ENCODE measurements around the gene FNIP2.
"Not testable (repeated sequence)": the region's sequence is repeated elsewhere in the genome, so short reads cannot be mapped to it uniquely, and the experiment has no call there.

Gene FNIP2

DNA sequence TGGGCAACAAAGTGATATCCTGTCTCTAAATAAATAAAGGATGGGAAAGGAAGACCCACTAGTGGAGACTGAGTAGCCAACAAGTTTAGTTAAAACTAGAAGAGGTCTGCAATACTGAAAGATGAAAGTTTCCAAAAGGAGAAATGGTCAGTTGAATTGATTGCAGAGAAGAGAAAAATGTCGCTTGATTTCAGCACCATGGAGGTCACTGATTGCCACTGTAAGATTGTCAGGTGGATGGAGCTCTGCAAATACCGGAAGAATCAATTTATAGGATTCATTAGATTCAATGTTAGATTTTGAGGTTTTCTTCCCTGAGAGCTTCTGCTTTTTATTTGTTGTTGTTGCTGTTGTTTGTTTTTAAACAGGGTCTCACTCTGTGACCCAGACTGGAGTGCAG, 5.4 kb upstream of the FNIP2 start:
- DNase-seq: no peak

DNA sequence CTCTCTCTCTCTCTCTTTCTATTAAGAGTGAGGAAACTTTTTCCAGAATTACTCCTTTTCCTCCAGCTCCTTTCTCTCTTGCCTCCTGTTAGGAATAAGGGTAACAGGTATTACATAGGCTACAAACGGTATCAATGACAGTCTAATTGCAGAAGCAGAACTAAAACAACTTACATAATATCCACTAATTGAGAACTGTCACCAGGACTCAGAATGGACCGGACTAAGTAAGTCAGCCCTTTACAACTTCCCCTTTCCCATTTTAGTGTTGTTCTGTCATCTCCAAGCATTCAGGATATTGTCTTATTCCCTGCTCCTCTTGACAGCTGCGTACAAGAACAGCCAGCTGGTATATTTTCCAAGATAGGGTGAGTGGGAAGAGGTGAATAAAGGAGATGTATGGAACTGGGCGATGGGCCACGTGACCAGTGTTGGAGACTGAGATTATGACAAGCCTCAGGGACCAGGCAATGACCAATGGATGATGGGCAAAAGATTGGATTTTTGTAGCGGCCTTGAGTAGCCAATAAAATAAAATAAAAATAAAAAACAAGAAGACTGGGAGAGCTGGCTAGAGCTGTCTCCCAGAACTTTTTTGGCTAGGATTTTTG, 2.3 kb upstream of the FNIP2 start:
- DNase-seq: no peak

DNA sequence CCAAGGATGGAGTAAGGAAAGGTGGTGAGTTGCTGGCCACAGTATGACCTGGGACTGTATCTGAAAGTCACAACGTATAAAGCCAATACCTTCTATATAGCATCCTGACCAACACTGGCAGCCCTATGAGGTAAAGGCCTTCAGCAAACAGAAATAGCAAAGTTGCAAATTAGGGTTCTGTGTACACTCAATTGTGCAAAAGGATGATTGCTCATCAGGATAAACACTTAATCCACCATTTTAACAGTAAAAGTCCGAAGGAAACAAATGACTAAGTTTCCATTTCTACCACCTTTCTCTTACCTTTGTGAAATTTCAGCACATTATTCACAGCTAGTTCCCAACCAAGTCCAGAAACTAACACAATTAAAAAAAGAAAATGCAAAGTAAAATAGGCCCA, 1.4 kb upstream of the FNIP2 start:
- no peak for DNase-seq

DNA sequence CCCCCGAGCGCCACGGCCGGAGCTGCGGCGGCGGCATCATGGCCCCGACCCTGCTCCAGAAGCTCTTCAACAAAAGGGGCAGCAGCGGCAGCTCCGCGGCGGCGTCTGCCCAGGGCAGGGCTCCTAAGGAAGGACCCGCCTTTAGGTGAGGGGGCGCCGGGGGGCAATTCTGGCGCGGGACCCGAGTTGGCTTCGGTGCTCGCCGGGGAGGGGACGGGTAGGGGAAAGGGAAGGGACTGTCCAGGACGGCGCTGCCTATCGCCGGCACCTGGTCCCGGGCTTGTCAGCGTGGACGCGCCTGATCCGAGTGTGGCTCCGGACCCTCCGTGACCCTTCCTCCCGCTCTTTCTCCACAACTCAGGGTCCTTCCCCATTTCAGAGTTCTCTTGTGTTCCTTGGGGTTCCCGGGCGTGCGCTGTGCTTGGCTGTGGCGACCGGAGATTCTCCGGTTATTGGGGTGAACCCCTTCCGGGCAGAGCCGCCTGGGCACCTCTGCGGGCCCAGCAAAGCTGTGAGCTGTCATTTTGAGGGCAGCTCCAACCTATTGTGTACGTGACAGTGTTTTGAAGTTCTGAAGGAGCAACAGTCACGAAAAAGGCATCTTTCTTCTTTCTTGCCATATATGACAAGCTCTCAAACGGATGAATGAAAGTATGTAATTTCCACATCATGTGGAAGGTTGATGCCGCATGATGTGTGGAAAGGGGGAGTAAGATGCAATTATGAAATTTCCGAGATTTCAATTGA, 522 bp downstream of the FNIP2 start:
- DNase-seq: peak; percentile 27

DNA sequence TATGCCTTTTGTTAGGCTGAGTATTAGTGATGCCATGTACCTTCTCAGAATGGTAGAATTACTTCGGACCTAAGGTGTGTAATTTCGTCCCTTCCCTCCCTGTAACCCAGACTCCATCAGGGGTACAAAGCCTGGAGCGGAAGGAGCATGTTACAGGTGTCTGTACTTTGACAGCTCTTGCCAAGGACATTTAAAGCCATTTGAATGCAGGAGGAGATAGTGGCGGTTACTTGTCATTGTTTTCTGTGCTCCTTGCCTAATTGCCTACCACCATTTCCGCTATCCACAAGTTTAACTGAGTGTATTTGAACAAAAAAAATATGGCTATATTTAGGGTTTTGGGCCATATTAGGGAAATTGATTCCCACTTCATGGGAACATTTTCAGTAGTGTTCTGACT, 1.8 kb downstream of the FNIP2 start:
- DNase-seq: no peak

DNA sequence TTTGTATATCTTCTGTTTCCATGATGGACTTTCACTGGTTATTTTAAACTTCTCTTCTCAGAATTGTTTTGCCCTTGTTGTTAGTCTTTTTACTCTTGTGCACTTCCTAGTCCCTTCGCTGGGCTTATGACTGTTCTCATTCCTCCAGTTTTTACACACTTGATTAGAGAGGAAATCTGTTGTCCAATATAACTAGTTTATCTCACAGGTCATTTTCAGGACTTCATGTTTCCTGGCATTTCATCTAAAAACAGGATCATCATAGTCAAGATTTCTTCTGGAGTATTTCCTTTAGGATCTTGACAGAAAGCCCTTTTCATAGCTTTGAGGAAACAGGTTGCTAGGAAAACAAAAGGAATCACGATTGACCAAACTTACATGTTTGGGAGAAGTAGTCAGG, 3.0 kb downstream of the FNIP2 start:
- DNase-seq: no peak

DNA sequence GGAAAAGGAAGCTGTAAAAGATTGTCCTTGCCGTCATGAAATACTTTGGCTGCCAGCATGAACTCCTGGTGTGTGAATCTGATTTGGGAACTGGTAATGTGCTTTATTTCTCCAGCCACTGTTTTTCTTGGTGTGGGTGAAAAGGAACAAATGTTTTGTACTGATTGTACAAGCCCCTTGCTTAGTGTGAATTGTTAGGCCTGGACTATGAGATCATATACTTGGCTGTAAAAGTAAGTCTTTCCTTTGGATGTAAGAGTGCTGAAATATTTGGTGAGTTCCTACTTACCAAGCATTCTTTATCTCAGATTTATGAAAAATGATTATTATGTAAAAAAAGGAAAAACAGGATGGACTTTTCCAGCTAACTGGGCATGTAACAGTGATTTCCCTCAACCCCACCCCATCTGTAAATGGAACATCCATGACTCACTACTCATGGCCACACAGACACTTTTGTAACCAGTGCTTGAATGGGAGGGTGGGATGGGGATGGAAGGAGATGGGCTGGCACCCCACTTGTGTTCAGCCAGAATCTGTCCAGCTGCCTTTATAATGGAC, 6.3 kb downstream of the FNIP2 start:
- DNase-seq: no peak

DNA sequence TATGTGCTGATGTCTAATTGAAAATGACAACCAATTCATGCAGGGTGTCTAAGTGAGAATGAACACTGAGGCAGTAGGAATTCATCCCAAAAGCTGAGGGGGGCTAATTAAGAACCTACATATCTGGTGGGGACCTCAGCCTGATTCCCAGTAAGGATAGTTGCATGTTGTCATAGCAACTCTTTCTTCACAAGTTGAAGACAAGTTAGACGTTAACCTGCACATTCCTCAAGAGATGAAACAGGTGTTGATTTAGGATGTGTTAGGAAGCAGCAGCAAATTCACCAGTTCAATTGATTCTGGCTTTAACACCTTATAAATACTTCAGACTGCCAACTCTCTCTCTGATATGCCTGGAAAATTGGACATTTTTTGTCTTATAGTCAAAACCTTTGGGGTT, 7.3 kb downstream of the FNIP2 start:
- no peak for DNase-seq

DNA sequence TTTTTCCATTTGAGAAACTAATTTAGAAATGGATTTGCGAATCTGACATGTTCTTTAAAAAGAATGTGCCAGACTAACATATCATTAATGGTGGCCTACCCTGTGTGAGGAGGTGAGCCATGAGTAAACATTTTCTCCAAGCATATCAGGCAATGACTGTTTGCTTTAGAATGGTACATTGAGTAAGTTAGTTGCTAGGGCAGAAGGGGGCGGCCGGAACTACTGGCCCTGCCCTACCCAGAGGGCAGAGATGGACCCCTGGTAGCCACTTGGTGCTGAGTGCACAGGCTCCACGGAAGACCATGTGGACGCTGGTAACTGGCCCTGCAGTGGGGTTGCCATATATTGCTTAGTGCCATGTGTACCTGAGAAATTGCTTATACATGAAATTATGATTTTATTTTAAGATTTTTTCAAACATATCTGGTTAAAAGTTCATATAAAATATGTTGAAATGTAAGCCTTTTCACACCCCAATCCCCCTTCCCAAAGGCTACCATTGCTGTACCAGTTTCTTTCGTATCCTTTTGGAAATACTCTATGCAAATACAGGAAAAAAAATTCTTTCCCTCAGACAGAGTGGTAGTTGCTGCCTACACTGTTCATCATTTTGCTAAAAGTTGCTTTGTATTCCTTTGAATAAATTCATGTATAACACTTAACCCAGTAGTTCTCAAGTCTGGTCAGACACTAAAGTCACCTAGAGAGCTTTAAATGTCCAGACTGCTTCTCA, 8.8 kb downstream of the FNIP2 start:
- no peak for DNase-seq

DNA sequence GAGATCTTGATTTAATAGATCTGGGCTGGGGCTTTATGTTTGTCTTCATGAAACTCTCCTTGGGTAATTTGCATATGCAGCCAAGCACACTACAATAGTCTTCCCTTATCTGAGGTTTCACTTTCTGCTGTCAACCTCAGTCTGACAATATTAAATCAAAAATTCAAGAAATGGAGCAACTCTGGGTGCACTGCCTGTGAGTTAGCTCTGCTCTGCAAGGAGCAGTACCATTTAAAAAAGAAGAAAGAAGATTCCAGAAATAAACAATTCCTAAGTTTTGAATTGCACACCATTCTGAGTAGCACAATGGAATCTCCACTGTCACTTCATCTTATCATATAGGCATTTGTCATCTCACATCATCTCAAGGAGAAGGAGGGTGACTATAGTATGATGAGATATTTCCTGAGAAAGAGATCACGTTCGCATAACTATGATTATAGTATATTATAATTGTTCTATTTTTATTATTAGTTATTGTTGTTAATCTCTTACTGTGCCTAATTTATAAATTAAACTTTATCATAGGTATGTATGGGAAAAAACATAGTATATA, 9.4 kb downstream of the FNIP2 start:
- DNase-seq: no peak

DNA sequence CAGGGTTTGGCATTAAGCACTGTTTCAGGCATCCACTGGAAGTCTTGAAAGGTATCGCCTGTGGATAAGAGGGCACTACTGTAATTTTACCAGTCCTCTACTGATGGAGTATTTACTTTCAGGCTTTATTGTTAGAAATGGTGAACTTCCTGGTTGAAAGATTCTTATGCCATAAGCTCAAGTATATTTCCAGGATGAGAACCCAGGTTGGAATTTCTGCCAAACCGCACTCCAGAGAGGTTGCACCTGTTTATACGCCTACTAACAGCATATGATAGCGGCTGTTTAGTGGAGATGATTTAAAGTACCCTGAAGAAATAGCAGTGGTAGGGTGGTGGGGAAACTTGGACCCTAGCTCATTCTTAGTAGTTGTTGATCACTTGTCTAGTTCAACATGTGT, 9.9 kb downstream of the FNIP2 start:
- no peak for DNase-seq

DNA sequence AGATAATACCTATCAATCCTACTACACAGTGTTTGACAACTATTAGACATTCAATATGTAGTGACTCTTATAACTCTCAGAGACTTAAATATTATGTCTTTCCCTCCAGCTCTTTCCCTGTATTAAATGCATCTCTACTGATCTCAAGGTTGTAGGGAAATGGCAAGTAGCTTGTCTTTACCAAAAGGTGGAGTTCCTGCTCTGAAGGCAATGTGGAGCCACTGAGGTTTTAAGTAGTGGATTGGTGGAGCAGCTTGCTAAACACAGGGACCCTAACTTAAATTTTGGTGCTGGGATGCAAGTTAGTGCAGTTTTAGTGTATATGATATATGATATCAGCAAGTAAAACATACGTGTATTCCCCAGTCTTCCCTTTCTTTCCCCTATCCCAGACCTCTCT, 13.1 kb downstream of the FNIP2 start:
- no peak for DNase-seq

DNA sequence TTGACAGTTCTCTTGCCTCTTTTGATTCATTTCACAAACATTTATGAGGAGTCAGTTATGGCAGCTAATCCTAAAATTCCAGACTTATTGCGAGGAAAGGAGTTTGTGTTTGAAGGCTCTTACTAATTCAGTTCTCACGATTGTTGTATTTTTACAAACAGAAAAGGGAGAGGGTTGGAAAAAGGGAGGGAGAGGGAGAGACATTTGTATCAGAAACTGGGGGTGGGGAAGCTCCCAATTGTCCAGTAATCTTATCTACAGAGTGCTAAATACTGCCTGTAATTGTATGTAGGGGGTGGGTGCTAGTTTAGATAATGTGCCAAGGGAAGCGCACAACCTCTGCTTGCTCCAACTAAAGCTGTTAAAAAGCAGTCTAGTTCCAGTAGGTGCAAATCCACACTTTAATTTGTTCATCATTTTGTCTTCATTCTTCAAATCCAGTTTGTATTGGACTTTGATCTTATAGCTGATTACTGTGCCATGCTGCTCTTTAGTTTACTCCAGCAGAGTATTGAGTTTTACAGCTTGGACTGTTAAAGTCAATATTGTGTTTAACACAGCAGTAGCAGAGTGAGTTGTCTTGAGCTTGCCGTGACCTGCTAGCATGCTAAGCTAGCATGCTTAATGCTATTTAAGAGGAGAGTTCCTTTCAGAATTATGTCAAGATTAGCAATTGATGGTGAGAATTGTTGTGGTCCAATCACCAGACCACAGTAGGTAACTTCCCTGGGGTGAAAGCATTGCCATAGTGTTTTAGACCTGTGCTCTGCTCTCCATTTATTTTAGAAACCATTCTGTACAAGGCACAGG, 13.9 kb downstream of the FNIP2 start:
- no peak for DNase-seq

DNA sequence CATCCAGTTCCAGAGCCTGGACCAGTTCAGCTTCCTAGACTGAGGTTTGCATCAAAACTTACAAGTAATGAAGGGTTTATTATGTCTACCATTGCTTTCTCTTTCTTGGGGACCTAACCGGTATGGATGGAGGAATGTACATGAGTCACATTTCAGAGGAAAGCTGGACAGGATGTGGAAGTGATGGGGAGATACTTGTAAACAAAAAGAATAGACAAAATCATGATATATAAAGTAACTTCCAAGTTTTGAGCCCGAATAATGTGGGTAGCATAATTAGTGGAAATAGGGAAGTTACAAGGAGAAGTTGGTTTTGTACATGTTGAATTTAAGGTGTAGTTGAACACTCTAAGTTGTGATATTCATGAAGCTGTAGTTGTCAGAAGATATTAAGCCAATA, 15.0 kb downstream of the FNIP2 start:
- DNase-seq: no peak

DNA sequence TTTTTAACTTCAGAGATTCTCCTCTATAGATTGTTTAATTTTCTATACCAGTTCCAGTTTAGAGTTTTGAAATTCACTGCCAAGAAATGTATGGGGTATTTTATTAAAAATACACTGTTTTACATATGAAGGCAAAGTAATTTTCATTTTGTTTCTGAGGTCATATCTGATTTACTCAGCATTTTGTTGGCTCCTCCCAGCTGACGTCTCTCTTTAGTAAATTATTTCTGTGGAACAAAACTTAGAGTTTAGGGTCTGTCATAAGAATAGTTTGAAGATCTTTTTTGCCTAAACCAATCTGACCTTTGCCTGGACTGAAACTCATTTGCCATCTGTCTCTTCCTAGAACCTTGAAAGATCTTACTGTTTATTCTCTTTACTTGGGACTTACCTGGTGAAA, 16.9 kb downstream of the FNIP2 start:
- DNase-seq: no peak

DNA sequence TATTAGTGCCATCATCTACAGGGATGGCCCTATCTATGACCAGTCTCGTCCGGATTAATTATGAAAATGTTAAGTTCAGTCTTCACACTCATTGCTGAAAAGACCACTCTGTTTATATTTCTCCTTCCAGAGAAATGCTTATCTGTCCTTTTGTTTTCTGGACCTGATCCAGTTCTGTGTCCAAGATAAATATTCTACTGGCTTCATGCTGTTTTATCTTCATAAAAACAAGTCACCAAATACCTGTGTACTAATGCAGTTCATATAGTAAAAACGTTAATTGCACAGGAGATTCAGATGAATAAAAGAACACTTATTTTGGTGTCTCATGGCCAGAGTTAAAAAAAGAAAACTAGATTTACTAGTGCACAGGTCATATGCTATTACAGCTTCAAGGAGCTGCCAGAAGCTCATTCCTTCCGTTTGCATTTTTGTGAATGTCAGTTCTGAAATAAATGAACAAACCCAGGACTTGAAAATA, 17.3 kb downstream of the FNIP2 start:
- DNase-seq: no peak

DNA sequence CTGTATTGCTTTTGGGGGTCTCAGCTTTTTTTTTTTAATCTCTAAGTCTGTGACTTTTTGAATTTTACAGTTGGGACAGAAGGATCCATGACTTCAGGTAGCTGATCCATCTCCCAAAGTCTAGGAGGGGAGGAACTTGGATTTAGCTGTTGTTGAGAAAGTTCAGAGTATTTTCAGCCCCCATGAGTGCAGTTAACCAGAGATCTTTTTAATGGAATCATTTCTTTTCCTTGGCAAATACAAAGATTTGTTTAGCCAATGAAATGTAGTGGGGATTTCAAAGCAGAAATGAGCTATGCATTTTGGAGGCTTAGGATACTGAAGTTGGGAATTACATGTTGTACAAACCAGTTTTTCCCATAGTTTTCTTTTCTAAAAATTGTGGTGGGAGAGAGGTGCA, 18.1 kb downstream of the FNIP2 start:
- DNase-seq: no peak

DNA sequence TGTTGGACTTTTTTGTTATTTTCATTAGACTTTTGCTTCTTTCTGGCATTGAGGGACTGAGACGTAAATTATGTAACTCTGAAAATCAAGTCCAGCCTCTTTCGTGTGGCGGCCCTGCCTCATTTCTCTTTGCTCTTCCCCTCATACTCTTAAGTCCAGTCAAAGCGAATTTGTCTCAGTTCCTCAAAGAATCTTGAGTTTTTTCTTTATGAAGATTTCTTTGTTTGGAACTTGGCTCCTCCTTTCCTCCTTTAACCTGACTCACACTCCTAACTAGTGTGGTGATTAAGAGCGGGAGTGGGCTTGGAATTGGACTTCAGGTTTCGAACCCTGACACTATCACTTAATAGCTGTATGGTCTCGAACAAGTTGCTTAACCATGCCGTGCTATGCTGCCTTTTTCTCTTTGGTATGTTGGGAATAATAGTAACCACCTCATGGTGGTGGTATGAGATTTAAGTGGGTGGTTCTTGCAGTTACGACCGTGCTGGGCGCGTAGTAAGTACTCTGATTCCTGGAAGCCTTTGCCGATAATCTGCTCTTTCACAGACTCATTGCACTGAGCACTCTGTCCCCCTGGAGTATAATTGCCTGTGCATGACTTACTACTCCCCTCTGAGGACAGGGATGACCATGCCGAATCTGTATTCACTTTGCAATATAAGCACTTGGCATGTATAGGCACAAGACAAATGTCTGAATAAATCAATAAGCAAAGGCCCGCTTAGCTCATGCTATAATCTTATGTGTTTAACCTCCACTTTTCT, 19.1 kb downstream of the FNIP2 start:
- no peak for DNase-seq

DNA sequence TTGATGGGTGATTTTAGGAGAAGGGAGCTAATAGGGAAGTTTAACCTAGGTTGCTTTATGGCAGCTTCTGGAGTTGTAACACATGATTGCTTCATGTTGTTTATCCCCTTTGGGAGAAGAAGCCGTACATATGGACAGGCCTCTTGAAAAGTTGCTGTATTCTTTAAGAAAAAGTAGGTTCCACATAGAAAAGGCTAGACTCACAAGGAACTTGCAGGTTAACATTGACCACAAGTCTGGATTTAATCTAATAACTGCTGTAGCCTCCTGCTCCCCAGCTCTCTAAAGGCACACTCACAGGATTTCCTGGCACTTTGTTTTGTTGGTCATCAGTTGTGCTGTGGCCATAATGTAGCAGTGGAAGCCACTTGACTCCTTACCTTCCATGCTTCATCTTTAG, 19.7 kb downstream of the FNIP2 start:
- DNase-seq: no peak

DNA sequence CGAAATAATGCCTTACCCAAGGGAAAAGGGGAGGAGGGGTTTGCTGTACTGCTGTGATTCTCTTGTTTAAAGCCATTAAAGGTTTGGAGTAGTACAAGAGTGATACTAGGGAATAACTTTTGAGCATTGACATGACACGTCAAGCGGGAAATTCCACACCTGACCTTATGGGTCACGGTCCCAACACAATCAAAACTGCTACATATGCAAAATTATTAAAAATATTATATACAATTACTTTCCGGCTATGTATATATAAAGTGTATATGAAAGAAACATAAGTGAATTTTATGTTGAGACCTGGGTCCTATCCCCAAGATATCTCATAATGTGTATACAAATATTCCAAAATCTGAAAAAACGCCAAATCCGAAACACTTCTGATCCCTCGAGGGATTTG, 21.0 kb downstream of the FNIP2 start:
- DNase-seq: no peak

DNA sequence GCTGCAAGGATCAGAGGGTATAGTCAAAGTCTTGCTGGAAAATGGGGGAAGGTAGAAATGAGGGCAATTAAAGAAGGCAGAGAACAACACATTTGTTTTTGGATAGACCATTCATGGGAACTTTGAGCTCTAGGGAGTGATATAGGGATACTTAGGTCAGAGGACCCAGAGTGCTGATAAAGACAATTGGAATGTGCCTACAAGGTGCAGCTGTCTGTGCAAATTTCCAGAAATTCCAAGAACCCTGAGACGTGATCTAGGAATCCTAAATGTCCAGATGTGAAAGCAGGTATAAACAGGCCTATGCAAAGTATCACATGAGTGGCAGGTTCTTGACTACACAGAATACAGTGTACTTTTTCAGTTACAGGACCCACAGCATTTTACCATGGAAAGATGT, 24.2 kb downstream of the FNIP2 start:
- no peak for DNase-seq

DNA sequence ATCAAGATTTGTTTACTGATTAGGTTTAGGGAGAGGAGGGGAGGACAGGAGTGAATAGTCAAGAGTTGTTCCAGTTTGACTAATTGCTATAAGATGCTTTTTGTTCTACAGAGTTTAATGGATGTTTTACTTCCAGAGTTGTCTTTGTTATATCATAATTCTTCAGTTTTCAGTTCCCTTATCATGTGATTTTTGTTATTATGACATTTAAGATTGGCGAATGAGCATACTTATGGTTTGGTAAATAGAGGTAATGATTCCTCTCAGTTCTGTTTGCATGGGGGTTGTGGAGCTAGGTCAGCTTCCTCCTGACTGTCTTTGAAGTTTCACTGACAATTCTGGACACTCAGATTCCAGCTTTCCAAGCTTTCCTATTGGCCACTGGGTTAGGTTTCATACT, 24.6 kb downstream of the FNIP2 start:
- not testable (repeated sequence) for DNase-seq

All from stimulated activated CD4-positive, alpha-beta T cell treated with anti-CD3 and anti-CD28 coated beads, Interleukin-12 subunit alpha, Interleukin-12 subunit beta, amount 100 ng/mL, for 4 hours (primary cell).